ENCODE measurements around the gene NUAK2.
A peak's percentile ranks its signal among the peaks of the same experiment; 100 is the strongest.

NUAK2 gene

GRCh38 chr1:205268846-205269680 is 52.5 kb downstream of the NUAK2 start:
- Histone ChIP-seq H3K4ac (ENCODE audit: low read depth in 1 of 2, low read length in 2 of 2) (no peak overlapping the region), H2AFZ (ENCODE audit: low read depth, low read length) (no peak overlapping the region), H3K9ac (ENCODE audit: low read length) (no peak overlapping the region), H3K4me1 (ENCODE audit: control insufficient read depth, insufficient read depth, low read depth, low read length) (peaks cover 18% of the 10 kb centered on the region), H2BK120ac (ENCODE audit: low read depth, low read length) (no peak overlapping the region), H3K4me2 (ENCODE audit: low read length, poor library complexity, severe bottlenecking) (no peak overlapping the region), H3K36me3 (ENCODE audit: control insufficient read depth in 1 of 2, insufficient read depth in 2 of 2, low read depth in 1 of 2, low read length in 2 of 2) (peaks cover 5 to 23% of the 10 kb centered on the region in 2 experiments), H4K91ac (ENCODE audit: low read length) (peak overlapping the region; percentile 52), H3K27me3 (ENCODE audit: control insufficient read depth in 1 of 2, insufficient read depth in 1 of 2, low read length in 2 of 2) (no peaks in the 10 kb centered on the region), H4K8ac (ENCODE audit: low read length) (no peak overlapping the region), H3K27ac (ENCODE audit: low read length, poor library complexity, severe bottlenecking) (no peak overlapping the region), H2BK5ac (ENCODE audit: low read depth, low read length, poor library complexity, severe bottlenecking) (no peak overlapping the region), H3K9me3 (ENCODE audit: control insufficient read depth, low read length) (no peaks in the 10 kb centered on the region), H3K18ac (ENCODE audit: low read depth in 1 of 2, low read length in 2 of 2) (no peak overlapping the region), H2AK5ac (ENCODE audit: low read length, severe bottlenecking) (no peak overlapping the region), H3K4me3 (ENCODE audit: insufficient read depth in 1 of 2, low read depth in 1 of 2, low read length in 2 of 2) (no peak overlapping the region), H3K79me1 (replicated peaks; ENCODE audit: low read length, poor library complexity, severe bottlenecking) (no peaks in the 10 kb centered on the region), H2BK15ac (ENCODE audit: low read depth, poor library complexity, severe bottlenecking) (no peak overlapping the region), H3K14ac (ENCODE audit: low read length in 2 of 2) (no peak overlapping the region), H3K23ac (ENCODE audit: low read length in 2 of 2) (no peak overlapping the region), H2BK12ac (ENCODE audit: low read length in 2 of 2) (peak overlapping the region in 1 of 2 experiments; percentile 21)
- no peak for DNase-seq
- WGBS: 96% methylated on average over 48 of the region's 48 CpGs

- Histone ChIP-seq H3K18ac (ENCODE audit: low read depth in 1 of 2, low read length in 2 of 2) (no peak overlapping the region), H3K4me3 (ENCODE audit: insufficient read depth in 1 of 2, low read depth in 1 of 2, low read length in 2 of 2) (no peak overlapping the region), H3K9ac (ENCODE audit: low read length) (no peak overlapping the region), H2BK5ac (ENCODE audit: low read depth, low read length, poor library complexity, severe bottlenecking) (no peak overlapping the region), H4K91ac (ENCODE audit: low read length) (no peak overlapping the region), H2BK12ac (ENCODE audit: low read length in 2 of 2) (no peak overlapping the region), H3K27me3 (ENCODE audit: control insufficient read depth in 1 of 2, insufficient read depth in 1 of 2, low read length in 2 of 2) (no peaks in the 10 kb centered on the region), H3K36me3 (ENCODE audit: control insufficient read depth in 1 of 2, insufficient read depth in 2 of 2, low read depth in 1 of 2, low read length in 2 of 2) (peaks cover 5 to 21% of the 10 kb centered on the region in 2 experiments), H2BK120ac (ENCODE audit: low read depth, low read length) (no peak overlapping the region), H3K9me3 (ENCODE audit: control insufficient read depth, low read length) (no peaks in the 10 kb centered on the region), H3K79me1 (replicated peaks; ENCODE audit: low read length, poor library complexity, severe bottlenecking) (no peaks in the 10 kb centered on the region), H3K4ac (ENCODE audit: low read depth in 1 of 2, low read length in 2 of 2) (no peak overlapping the region), H3K14ac (ENCODE audit: low read length in 2 of 2) (no peak overlapping the region), H3K27ac (ENCODE audit: low read length, poor library complexity, severe bottlenecking) (no peak overlapping the region), H2BK15ac (ENCODE audit: low read depth, poor library complexity, severe bottlenecking) (no peak overlapping the region), H2AK5ac (ENCODE audit: low read length, severe bottlenecking) (no peak overlapping the region), H2AFZ (ENCODE audit: low read depth, low read length) (no peak overlapping the region), H3K4me1 (ENCODE audit: control insufficient read depth, insufficient read depth, low read depth, low read length) (peaks cover 18% of the 10 kb centered on the region), H3K23ac (ENCODE audit: low read length in 2 of 2) (no peak overlapping the region), H3K4me2 (ENCODE audit: low read length, poor library complexity, severe bottlenecking) (no peak overlapping the region), H4K8ac (ENCODE audit: low read length) (no peak overlapping the region)
- DNase-seq: no peak
- 88% methylated on average over 7 of the region's 8 CpGs for whole genome bisulfite sequencing
These were observed 54.1 kb downstream of the NUAK2 start for GRCh38 chr1:205267306-205267902.

- H3K79me1 ChIP-seq (replicated peaks; ENCODE audit: low read length, poor library complexity, severe bottlenecking): no peaks in the 10 kb centered on the region
- no peak overlapping the region for H4K91ac ChIP-seq (ENCODE audit: low read length)
- H3K4me3 ChIP-seq (ENCODE audit: insufficient read depth in 1 of 2, low read depth in 1 of 2, low read length in 2 of 2): no peak overlapping the region
- peaks cover 23% of the 10 kb centered on the region for H3K4me1 ChIP-seq (ENCODE audit: control insufficient read depth, insufficient read depth, low read depth, low read length)
- no peak overlapping the region for H3K14ac ChIP-seq (ENCODE audit: low read length in 2 of 2)
- H3K4ac ChIP-seq (ENCODE audit: low read depth in 1 of 2, low read length in 2 of 2): no peak overlapping the region
- peak overlapping the region; percentile 2 for H3K9ac ChIP-seq (ENCODE audit: low read length)
- no peak overlapping the region for H3K23ac ChIP-seq (ENCODE audit: low read length in 2 of 2)
- 92% methylated on average over 10 of the region's 10 CpGs for WGBS
- H2BK120ac ChIP-seq (ENCODE audit: low read depth, low read length): no peak overlapping the region
- no peak overlapping the region for H3K27ac ChIP-seq (ENCODE audit: low read length, poor library complexity, severe bottlenecking)
- H3K27me3 ChIP-seq (ENCODE audit: control insufficient read depth in 1 of 2, insufficient read depth in 1 of 2, low read length in 2 of 2): no peaks in the 10 kb centered on the region
- no peak overlapping the region for H2BK5ac ChIP-seq (ENCODE audit: low read depth, low read length, poor library complexity, severe bottlenecking)
- no peak overlapping the region for H2AFZ ChIP-seq (ENCODE audit: low read depth, low read length)
- H3K18ac ChIP-seq (ENCODE audit: low read depth in 1 of 2, low read length in 2 of 2): no peak overlapping the region
- no peak overlapping the region for H2BK12ac ChIP-seq (ENCODE audit: low read length in 2 of 2)
- no peak overlapping the region for H4K8ac ChIP-seq (ENCODE audit: low read length)
- H3K4me2 ChIP-seq (ENCODE audit: low read length, poor library complexity, severe bottlenecking): no peak overlapping the region
- no peak overlapping the region for H2BK15ac ChIP-seq (ENCODE audit: low read depth, poor library complexity, severe bottlenecking)
- H2AK5ac ChIP-seq (ENCODE audit: low read length, severe bottlenecking): peak overlapping the region; percentile 34
- peaks cover 0 to 14% of the 10 kb centered on the region in 2 experiments for H3K36me3 ChIP-seq (ENCODE audit: control insufficient read depth in 1 of 2, insufficient read depth in 2 of 2, low read depth in 1 of 2, low read length in 2 of 2)
- no peak for DNase-seq
- H3K9me3 ChIP-seq (ENCODE audit: control insufficient read depth, low read length): no peaks in the 10 kb centered on the region
These were observed 54.8 kb downstream of the NUAK2 start for GRCh38 chr1:205266611-205267305.

- 95% methylated on average over 2 of the region's 2 CpGs for WGBS
- Histone ChIP-seq H2AFZ (ENCODE audit: low read depth, low read length) (no peak overlapping the region), H3K14ac (ENCODE audit: low read length in 2 of 2) (no peak overlapping the region), H3K27me3 (ENCODE audit: control insufficient read depth in 1 of 2, insufficient read depth in 1 of 2, low read length in 2 of 2) (no peaks in the 10 kb centered on the region), H2AK5ac (ENCODE audit: low read length, severe bottlenecking) (no peak overlapping the region), H3K4me1 (ENCODE audit: control insufficient read depth, insufficient read depth, low read depth, low read length) (peaks cover 25% of the 10 kb centered on the region), H2BK5ac (ENCODE audit: low read depth, low read length, poor library complexity, severe bottlenecking) (no peak overlapping the region), H4K8ac (ENCODE audit: low read length) (no peak overlapping the region), H2BK12ac (ENCODE audit: low read length in 2 of 2) (no peak overlapping the region), H3K36me3 (ENCODE audit: control insufficient read depth in 1 of 2, insufficient read depth in 2 of 2, low read depth in 1 of 2, low read length in 2 of 2) (no peaks in the 10 kb centered on the region), H2BK15ac (ENCODE audit: low read depth, poor library complexity, severe bottlenecking) (no peak overlapping the region), H3K4me2 (ENCODE audit: low read length, poor library complexity, severe bottlenecking) (no peak overlapping the region), H2BK120ac (ENCODE audit: low read depth, low read length) (no peak overlapping the region), H3K27ac (ENCODE audit: low read length, poor library complexity, severe bottlenecking) (no peak overlapping the region), H4K91ac (ENCODE audit: low read length) (no peak overlapping the region), H3K9me3 (ENCODE audit: control insufficient read depth, low read length) (no peaks in the 10 kb centered on the region), H3K79me1 (replicated peaks; ENCODE audit: low read length, poor library complexity, severe bottlenecking) (no peaks in the 10 kb centered on the region), H3K18ac (ENCODE audit: low read depth in 1 of 2, low read length in 2 of 2) (no peak overlapping the region), H3K4ac (ENCODE audit: low read depth in 1 of 2, low read length in 2 of 2) (no peak overlapping the region), H3K4me3 (ENCODE audit: insufficient read depth in 1 of 2, low read depth in 1 of 2, low read length in 2 of 2) (no peak overlapping the region), H3K9ac (ENCODE audit: low read length) (no peak overlapping the region), H3K23ac (ENCODE audit: low read length in 2 of 2) (no peak overlapping the region)
- no peak for DNase-seq
These were observed 57.9 kb downstream of the NUAK2 start for GRCh38 chr1:205263580-205264190.
